HG03575 (cell line): ENCODE data around the gene HEMGN.
"Not testable (repeated sequence)": the region's sequence is repeated elsewhere in the genome, so short reads cannot be mapped to it uniquely, and the experiment has no call there.

Source experiments
- ATAC-seq: cut with Tn5 transposase; IDR thresholded peaks from one replicate; pipeline ENCODE4 v1.9.1; 2021; ENCODE audit not compliant: unreplicated experiment, insufficient number of reproducible peaks, low FRiP score; ENCODE audit errors: extremely low read depth

HEMGN gene

GRCh38 chr9:97969014-97969413 lies 31.0 kb upstream of the HEMGN start:
- ATAC-seq, result no peak

GRCh38 chr9:97966493-97966892 lies 28.5 kb upstream of the HEMGN start:
- no peak for ATAC-seq

- no peak for ATAC-seq
Observed at GRCh38 chr9:97964901-97965300, 26.9 kb upstream of the HEMGN start.

- ATAC-seq, result no peak
Observed at GRCh38 chr9:97963232-97963631, 25.3 kb upstream of the HEMGN start.

GRCh38 chr9:97962575-97962974 lies 24.6 kb upstream of the HEMGN start:
- ATAC-seq, result no peak

- no peak for ATAC-seq
Observed at GRCh38 chr9:97962136-97962535, 24.2 kb upstream of the HEMGN start.

- no peak for ATAC-seq
Observed at GRCh38 chr9:97961361-97961760, 23.4 kb upstream of the HEMGN start.

GRCh38 chr9:97960678-97961328 lies 22.8 kb upstream of the HEMGN start:
- ATAC-seq, result not testable (repeated sequence)

GRCh38 chr9:97959585-97959984 lies 21.6 kb upstream of the HEMGN start:
- no peak for ATAC-seq

GRCh38 chr9:97958812-97959511 lies 21.0 kb upstream of the HEMGN start:
- no peak for ATAC-seq

- ATAC-seq, result no peak
Observed at GRCh38 chr9:97956331-97956730, 18.4 kb upstream of the HEMGN start.

- no peak for ATAC-seq
Observed at GRCh38 chr9:97954550-97954989, 16.6 kb upstream of the HEMGN start.

- ATAC-seq, result not testable (repeated sequence)
Observed at GRCh38 chr9:97950873-97951272, 12.9 kb upstream of the HEMGN start.

GRCh38 chr9:97947094-97947493 lies 9.1 kb upstream of the HEMGN start:
- ATAC-seq, result not testable (repeated sequence)

GRCh38 chr9:97945470-97945869 lies 7.5 kb upstream of the HEMGN start:
- ATAC-seq, result not testable (repeated sequence)

- no peak for ATAC-seq
Observed at GRCh38 chr9:97944612-97945011, 6.6 kb upstream of the HEMGN start.

GRCh38 chr9:97943308-97943855 lies 5.4 kb upstream of the HEMGN start:
- no peak for ATAC-seq

- ATAC-seq, result no peak
Observed at GRCh38 chr9:97941323-97941722, 3.4 kb upstream of the HEMGN start.

GRCh38 chr9:97940741-97941140 lies 2.8 kb upstream of the HEMGN start:
- no peak for ATAC-seq

GRCh38 chr9:97940233-97940632 lies 2.3 kb upstream of the HEMGN start:
- no peak for ATAC-seq
